Liver (tissue), 9 donors: ENCODE results near the gene OPRL1. TPM values are rescaled to one million over a fixed set of nuclear protein-coding genes. Genes with fewer than 3 reads are reported as not detected.

ENCODE experiments used
- DNase-seq: peaks from one replicate; pipeline ENCODE4 v3.0.0-alpha.2; 2017; ENCODE audit warnings: low spot score
- H3K27ac ChIP-seq, 2 donors: one replicate each; pipeline ENCODE4 v1.7.0; 2013; ENCODE audit warnings: inconsistent platforms in 2 of 2, low read length in 2 of 2, control low read depth in 1 of 2, low read depth in 1 of 2, mild to moderate bottlenecking in 1 of 2
- H3K27me3 ChIP-seq, 4 donors: one replicate each; pipeline versions ENCODE4 v1.6.1 to v1.7.0; 2013; ENCODE audit warnings: low read length in 3 of 4, inconsistent platforms in 1 of 4, mild to moderate bottlenecking in 1 of 4, moderate library complexity in 1 of 4; ENCODE audit not compliant: control insufficient read depth in 4 of 4, insufficient read depth in 4 of 4
- H3K36me3 ChIP-seq, 4 donors: one replicate each; pipeline versions ENCODE4 v1.6.1 to v1.7.0; 2013; ENCODE audit warnings: low read length in 3 of 4, mild to moderate bottlenecking in 3 of 4, low read depth in 1 of 4, moderate library complexity in 1 of 4; ENCODE audit not compliant: control insufficient read depth in 4 of 4, insufficient read depth in 3 of 4
- H3K4me1 ChIP-seq, 4 donors: one replicate each; pipeline versions ENCODE4 v1.6.1 to v1.7.0; 2013; ENCODE audit warnings: low read length in 3 of 4, mild to moderate bottlenecking in 3 of 4, moderate library complexity in 1 of 4; ENCODE audit not compliant: control insufficient read depth in 4 of 4, insufficient read depth in 4 of 4
- H3K4me3 ChIP-seq, 3 donors: one replicate each; pipeline versions ENCODE4 v1.6.1 to v1.7.0; 2013; ENCODE audit warnings: low read length in 3 of 3, control low read depth in 1 of 3, low read depth in 1 of 3, mild to moderate bottlenecking in 1 of 3
- H3K9ac ChIP-seq, 2 donors: one replicate each; pipeline ENCODE4 v1.7.0; 2013; ENCODE audit warnings: low read length in 2 of 2, mild to moderate bottlenecking in 2 of 2, moderate library complexity in 2 of 2, control low read depth in 1 of 2, low read depth in 1 of 2
- H3K9me3 ChIP-seq, 4 donors: one replicate each; pipeline versions ENCODE4 v1.6.1 to v1.7.0; 2013; ENCODE audit warnings: low read length in 3 of 4; ENCODE audit not compliant: control insufficient read depth in 4 of 4
- EGR1 ChIP-seq, 2 donors: IDR thresholded peaks; 2 replicates each; pipeline ENCODE4 v1.6.1; 2016 to 2018; ENCODE audit warnings: antibody characterized with exemption in 2 of 2, low read depth in 2 of 2
- FOXA1 ChIP-seq: IDR thresholded peaks from 2 replicates; pipeline ENCODE4 v1.6.1; 2016; ENCODE audit warnings: antibody characterized with exemption
- FOXA2 ChIP-seq: IDR thresholded peaks from 2 replicates; pipeline ENCODE4 v1.6.1; 2016; ENCODE audit warnings: antibody characterized with exemption
- GABPA ChIP-seq, 2 donors: IDR thresholded peaks in 1 of 2; conservative IDR thresholded peaks in 1 of 2; 2 replicates each; pipeline ENCODE4 v1.6.1; 2016; ENCODE audit warnings: antibody characterized with exemption in 2 of 2, mild to moderate bottlenecking in 1 of 2, moderate library complexity in 1 of 2
- HNF4A ChIP-seq, 2 donors: conservative IDR thresholded peaks; 2 replicates each; pipeline ENCODE4 v1.6.1; 2016; ENCODE audit warnings: antibody characterized with exemption in 2 of 2, mild to moderate bottlenecking in 2 of 2
- HNF4G ChIP-seq: IDR thresholded peaks from 2 replicates; pipeline ENCODE4 v1.6.1; 2016; ENCODE audit warnings: antibody characterized with exemption
- JUND ChIP-seq, 2 donors: IDR thresholded peaks; 2 replicates each; pipeline ENCODE4 v1.6.1; 2016; ENCODE audit warnings: antibody characterized with exemption in 2 of 2
- MAX ChIP-seq: IDR thresholded peaks from 2 replicates; pipeline ENCODE4 v1.6.1; 2016; ENCODE audit warnings: antibody characterized with exemption
- RAD21 ChIP-seq, 2 donors: IDR thresholded peaks; 2 replicates each; pipeline ENCODE4 v1.6.1; 2016; ENCODE audit warnings: antibody characterized with exemption in 2 of 2, mild to moderate bottlenecking in 2 of 2
- RXRA ChIP-seq, 2 donors: IDR thresholded peaks; 2 replicates each; pipeline ENCODE4 v1.6.1; 2017 to 2018; ENCODE audit warnings: antibody characterized with exemption in 2 of 2, mild to moderate bottlenecking in 1 of 2
- YY1 ChIP-seq: IDR thresholded peaks from 2 replicates; pipeline ENCODE4 v1.6.1; 2016; ENCODE audit warnings: antibody characterized with exemption, mild to moderate bottlenecking
- ZBTB33 ChIP-seq: IDR thresholded peaks from 2 replicates; pipeline ENCODE4 v1.6.1; 2016; ENCODE audit warnings: antibody characterized with exemption
- WGBS: extraction: QIAGEN DNeasy Blood & Tissue Kit; methylation state at CpG from one replicate; pipeline ENCODE4 v1.1.7; 2013; 5-methylcytosine and 5-hydroxymethylcytosine counted together
- polyA plus RNA-seq, 2 donors: library from polyadenylated mRNA; stranded (reverse) in 1 of 2; unstranded in 1 of 2; fragments of 200-250 nt in 1 of 2; fragments of >200 nt in 1 of 2; fragmentation: Nextera tagmentation in 1 of 2; extraction: Ambion mirVana in 1 of 2; gene quantifications; one replicate each; pipeline versions ENCODE4 v1.2.1 to v1.2.3, GENCODE V29; 2013 to 2015
- total RNA-seq, 2 donors: library from RNA; depleted of rRNA; stranded (reverse); fragments of >200 nt; gene quantifications; one replicate each; pipeline ENCODE4 v1.2.3, GENCODE V29; 2014
- TF ChIP-seq, protein P1 (sequence below): fragments of 150-350 bp; IDR thresholded peaks from 2 replicates; pipeline ENCODE4 v1.5.1; 2017; ENCODE audit warnings: improper control_type of control experiment, low read depth, low read length; ENCODE audit not compliant: missing input control
- donor health status: healthy.
- donor health status: healthy.
- donor health status: healthy.
- donor health status: healthy.
- donor health status: healthy.

Gene OPRL1
- total and polyA plus RNA-seq, 4 donors = 0.04 to 0.79 (median 0.35) TPM

GRCh38 chr20:64047968-64048401 is 31.9 kb upstream of the OPRL1 start:
- H3K4me3 ChIP-seq = peak overlapping the region in 1 of 3 donors; percentile 51
- H3K9me3 ChIP-seq = no peaks in the 10 kb centered on the region
- peaks cover 0 to 8% (median 2%) of the 10 kb centered on the region in 4 donors for H3K4me1 ChIP-seq
- no peaks in the 10 kb centered on the region for H3K36me3 ChIP-seq
- WGBS = 26% methylated on average over 49 of the region's 49 CpGs
- H3K27ac ChIP-seq = no peak overlapping the region
- no peak overlapping the region for H3K9ac ChIP-seq
- TF ChIP-seq HNF4G = no peak
- no peak for TF ChIP-seq RXRA (IDR thresholded peaks at IDR 0.05)
- TF ChIP-seq FOXA1 = no peak
- TF ChIP-seq GABPA (IDR thresholded peaks at IDR 0.05 in 1 of 2, conservative IDR thresholded peaks at IDR 0.05 in 1 of 2) = no peak
- no peak for TF ChIP-seq EGR1 (IDR thresholded peaks at IDR 0.05; ENCODE audit: low read depth in 2 of 2)
- no peak for TF ChIP-seq MAX
- TF ChIP-seq FOXA2 = no peak
- TF ChIP-seq, protein P1, sequence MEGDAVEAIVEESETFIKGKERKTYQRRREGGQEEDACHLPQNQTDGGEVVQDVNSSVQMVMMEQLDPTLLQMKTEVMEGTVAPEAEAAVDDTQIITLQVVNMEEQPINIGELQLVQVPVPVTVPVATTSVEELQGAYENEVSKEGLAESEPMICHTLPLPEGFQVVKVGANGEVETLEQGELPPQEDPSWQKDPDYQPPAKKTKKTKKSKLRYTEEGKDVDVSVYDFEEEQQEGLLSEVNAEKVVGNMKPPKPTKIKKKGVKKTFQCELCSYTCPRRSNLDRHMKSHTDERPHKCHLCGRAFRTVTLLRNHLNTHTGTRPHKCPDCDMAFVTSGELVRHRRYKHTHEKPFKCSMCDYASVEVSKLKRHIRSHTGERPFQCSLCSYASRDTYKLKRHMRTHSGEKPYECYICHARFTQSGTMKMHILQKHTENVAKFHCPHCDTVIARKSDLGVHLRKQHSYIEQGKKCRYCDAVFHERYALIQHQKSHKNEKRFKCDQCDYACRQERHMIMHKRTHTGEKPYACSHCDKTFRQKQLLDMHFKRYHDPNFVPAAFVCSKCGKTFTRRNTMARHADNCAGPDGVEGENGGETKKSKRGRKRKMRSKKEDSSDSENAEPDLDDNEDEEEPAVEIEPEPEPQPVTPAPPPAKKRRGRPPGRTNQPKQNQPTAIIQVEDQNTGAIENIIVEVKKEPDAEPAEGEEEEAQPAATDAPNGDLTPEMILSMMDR = no peak
- no peak for TF ChIP-seq RAD21 (IDR thresholded peaks at IDR 0.05)
- TF ChIP-seq JUND (IDR thresholded peaks at IDR 0.05) = no peak
- TF ChIP-seq ZBTB33 = no peak
- no peak for TF ChIP-seq HNF4A (conservative IDR thresholded peaks at IDR 0.05)
- peaks cover 0 to 11% (median 2%) of the 10 kb centered on the region in 4 donors for H3K27me3 ChIP-seq
- no peak for DNase-seq

- no peaks in the 10 kb centered on the region for H3K9me3 ChIP-seq
- no peak for DNase-seq
- no peak overlapping the region for H3K9ac ChIP-seq
- H3K4me1 ChIP-seq = peaks cover 0 to 8% (median 2%) of the 10 kb centered on the region in 4 donors
- WGBS = 8% methylated on average over 101 of the region's 101 CpGs
- no peaks in the 10 kb centered on the region for H3K36me3 ChIP-seq
- no peak for TF ChIP-seq ZBTB33
- TF ChIP-seq RXRA (IDR thresholded peaks at IDR 0.05) = no peak
- TF ChIP-seq YY1 = no peak
- TF ChIP-seq EGR1 (IDR thresholded peaks at IDR 0.05; ENCODE audit: low read depth in 2 of 2) = no peak
- peaks cover 0 to 11% (median 3%) of the 10 kb centered on the region in 4 donors for H3K27me3 ChIP-seq
- peak overlapping the region in 1 of 3 donors; percentile 51 for H3K4me3 ChIP-seq
- no peak overlapping the region for H3K27ac ChIP-seq
These were observed 31.4 kb upstream of the OPRL1 start for GRCh38 chr20:64048402-64049044.
